GM19193 (cell line): Measurements from ENCODE around the gene ELP4.

ENCODE experiments used
- POLR2A ChIP-seq: IDR thresholded peaks from 4 replicates; pipeline ENCODE4 v1.6.1; 2011; ENCODE audit not compliant: insufficient read depth, insufficient read length; ENCODE audit errors: extremely low read depth

The ELP4 gene

GRCh38 chr11:31794548-31794947 lies 285.0 kb downstream of the ELP4 start:
- TF ChIP-seq POLR2A = no peak

GRCh38 chr11:31795706-31796498 lies 286.3 kb downstream of the ELP4 start:
- TF ChIP-seq POLR2A = no peak

GRCh38 chr11:31796499-31797189 lies 287.1 kb downstream of the ELP4 start:
- no peak for TF ChIP-seq POLR2A

GRCh38 chr11:31797190-31798056 lies 287.9 kb downstream of the ELP4 start:
- TF ChIP-seq POLR2A = no peak

GRCh38 chr11:31798057-31798553 lies 288.5 kb downstream of the ELP4 start:
- TF ChIP-seq POLR2A = no peak

- no peak for TF ChIP-seq POLR2A
Observed at GRCh38 chr11:31798554-31799434, 289.2 kb downstream of the ELP4 start.

- TF ChIP-seq POLR2A = no peak
Observed at GRCh38 chr11:31799435-31800397, 290.1 kb downstream of the ELP4 start.

GRCh38 chr11:31800398-31801265 lies 291.1 kb downstream of the ELP4 start:
- TF ChIP-seq POLR2A = no peak

GRCh38 chr11:31801298-31801702 lies 291.7 kb downstream of the ELP4 start:
- no peak for TF ChIP-seq POLR2A

- TF ChIP-seq POLR2A = no peak
Observed at GRCh38 chr11:31802000-31802551, 292.5 kb downstream of the ELP4 start.

- no peak for TF ChIP-seq POLR2A
Observed at GRCh38 chr11:31802609-31802989, 293.0 kb downstream of the ELP4 start.

- TF ChIP-seq POLR2A = no peak
Observed at GRCh38 chr11:31802990-31803812, 293.6 kb downstream of the ELP4 start.
